OCI-LY3 (cell line): ENCODE results near the gene MMADHC.

Source experiments
- H2AFZ ChIP-seq: fragments of 200-600, 300-600 bp; shearing (Covaris generic); 2 replicates; pipeline ENCODE4 v1.6.0; 2014; ENCODE audit warnings: antibody characterized with exemption, low read depth, low read length
- H3K27ac ChIP-seq: fragments of 200-600, 300-600 bp; sonication (generic); 2 replicates; pipeline ENCODE4 v1.5.1; 2014; ENCODE audit warnings: mild to moderate bottlenecking, low read length, moderate library complexity, mixed read lengths
- H3K27me3 ChIP-seq: fragments of 200-600, 300-600 bp; sonication (generic); 2 replicates; pipeline ENCODE4 v1.6.1; 2014; ENCODE audit warnings: low read depth, low read length, mixed read lengths
- H3K36me3 ChIP-seq: fragments of 200-600, 300-600 bp; sonication (generic); replicated peaks from 2 replicates; pipeline ENCODE3; 2014; ENCODE audit warnings: low read depth, low read length, mixed read lengths
- H3K4me1 ChIP-seq: fragments of 300-600, 200-600 bp; sonication (generic); 2 replicates; pipeline ENCODE4 v1.6.1; 2014; ENCODE audit warnings: low read length, mixed read lengths
- H3K4me2 ChIP-seq: fragments of 200-600, 300-600 bp; sonication (generic); 2 replicates; pipeline ENCODE4 v1.6.1; 2014; ENCODE audit warnings: low read length, mixed read lengths
- H3K4me3 ChIP-seq: fragments of 300-600, 200-600 bp; sonication (generic); 2 replicates; pipeline ENCODE4 v1.5.1; 2014; ENCODE audit warnings: antibody characterized with exemption, mild to moderate bottlenecking, low read length, moderate library complexity
- H3K79me2 ChIP-seq: fragments of 300-600, 200-600 bp; shearing (Covaris generic); 2 replicates; pipeline ENCODE4 v1.6.1; 2014; ENCODE audit warnings: mild to moderate bottlenecking, low read length, mixed read lengths
- H3K9ac ChIP-seq: fragments of 300-600, 200-600 bp; shearing (Covaris generic); 2 replicates; pipeline ENCODE4 v1.6.0; 2014; ENCODE audit warnings: mild to moderate bottlenecking, low read length, moderate library complexity
- H3K9me3 ChIP-seq: fragments of 200-600, 300-600 bp; shearing (Covaris generic); 2 replicates; pipeline ENCODE4 v1.6.1; 2014; ENCODE audit warnings: low read length, mixed read lengths; ENCODE audit not compliant: insufficient read depth
- H4K20me1 ChIP-seq: fragments of 200-600, 300-600 bp; sonication (generic); 2 replicates; pipeline ENCODE4 v1.6.1; 2016; ENCODE audit warnings: low read length, mixed read lengths; ENCODE audit not compliant: insufficient read depth
- CTCF ChIP-seq: fragments of 200-600, 300-600 bp; sonication (generic); IDR thresholded peaks from 2 replicates; pipeline ENCODE4 v1.5.1; 2014; ENCODE audit warnings: antibody characterized with exemption, low read length, low read depth
- EZH2phosphoT487 ChIP-seq: fragments of 200-600 bp; shearing (Covaris generic); IDR thresholded peaks from 2 replicates; pipeline ENCODE4 v1.6.1; 2018; ENCODE audit warnings: antibody characterized with exemption, mixed run types, low read depth

Gene MMADHC

GRCh38 chr2:149528983-149529382 is 58.6 kb downstream of the MMADHC start:
- Histone ChIP-seq H3K4me3 (no peak overlapping the region), H3K36me3 (no peaks in the 10 kb centered on the region), H2AFZ (no peak overlapping the region), H4K20me1 (no peaks in the 10 kb centered on the region), H3K4me2 (no peak overlapping the region), H3K9me3 (no peaks in the 10 kb centered on the region), H3K27me3 (no peaks in the 10 kb centered on the region), H3K4me1 (no peaks in the 10 kb centered on the region), H3K27ac (no peak overlapping the region), H3K79me2 (no peaks in the 10 kb centered on the region), H3K9ac (no peak overlapping the region)
- TF ChIP-seq EZH2phosphoT487 = no peak

GRCh38 chr2:149527998-149528755 is 59.4 kb downstream of the MMADHC start:
- no peak overlapping the region for H3K4me3 ChIP-seq
- no peaks in the 10 kb centered on the region for H3K27me3 ChIP-seq
- H3K27ac ChIP-seq = no peak overlapping the region
- no peak overlapping the region for H3K4me2 ChIP-seq
- no peaks in the 10 kb centered on the region for H3K9me3 ChIP-seq
- H2AFZ ChIP-seq = no peak overlapping the region
- H3K36me3 ChIP-seq = no peaks in the 10 kb centered on the region
- H3K9ac ChIP-seq = no peak overlapping the region
- no peaks in the 10 kb centered on the region for H3K79me2 ChIP-seq
- no peaks in the 10 kb centered on the region for H4K20me1 ChIP-seq
- no peaks in the 10 kb centered on the region for H3K4me1 ChIP-seq
- TF ChIP-seq EZH2phosphoT487 = no peak
- no peak for TF ChIP-seq CTCF

- Histone ChIP-seq H3K27ac (no peak overlapping the region), H3K9me3 (no peaks in the 10 kb centered on the region), H3K36me3 (no peaks in the 10 kb centered on the region), H2AFZ (no peak overlapping the region), H3K4me1 (no peaks in the 10 kb centered on the region), H3K79me2 (no peaks in the 10 kb centered on the region), H4K20me1 (no peaks in the 10 kb centered on the region), H3K9ac (no peak overlapping the region), H3K4me2 (no peak overlapping the region), H3K4me3 (no peak overlapping the region), H3K27me3 (no peaks in the 10 kb centered on the region)
- TF ChIP-seq CTCF (no peak), EZH2phosphoT487 (no peak)
Observed at GRCh38 chr2:149526689-149527088, 60.9 kb downstream of the MMADHC start.

- H3K79me2 ChIP-seq = no peaks in the 10 kb centered on the region
- H3K27ac ChIP-seq = no peak overlapping the region
- no peaks in the 10 kb centered on the region for H3K27me3 ChIP-seq
- H3K9me3 ChIP-seq = no peaks in the 10 kb centered on the region
- no peaks in the 10 kb centered on the region for H3K4me1 ChIP-seq
- no peak overlapping the region for H2AFZ ChIP-seq
- no peak overlapping the region for H3K4me3 ChIP-seq
- H4K20me1 ChIP-seq = no peaks in the 10 kb centered on the region
- H3K36me3 ChIP-seq = no peaks in the 10 kb centered on the region
- TF ChIP-seq EZH2phosphoT487 = no peak
- TF ChIP-seq CTCF = no peak
- no peak overlapping the region for H3K4me2 ChIP-seq
- H3K9ac ChIP-seq = no peak overlapping the region
Observed at GRCh38 chr2:149525323-149525722, 62.3 kb downstream of the MMADHC start.
